Ecto neural progenitor cell (in vitro differentiated cells): ENCODE data around the gene VDAC1.
"Not testable (repeated sequence)": the region's sequence is repeated elsewhere in the genome, so short reads cannot be mapped to it uniquely, and the experiment has no call there.

Experiments
- DNase-seq: peaks from one replicate; pipeline ENCODE4 v3.0.0-alpha.2; 2018; ENCODE audit warnings: low spot score

VDAC1 gene

GRCh38 chr5:133967698-133968203 lies 37.0 kb downstream of the VDAC1 start:
- no peak for DNase-seq

GRCh38 chr5:133967124-133967523 lies 37.7 kb downstream of the VDAC1 start:
- DNase-seq: no peak

- no peak for DNase-seq
These were observed 38.7 kb downstream of the VDAC1 start for GRCh38 chr5:133966090-133966489.

- DNase-seq: no peak
These were observed 41.2 kb downstream of the VDAC1 start for GRCh38 chr5:133963493-133964128.

GRCh38 chr5:133962801-133963476 lies 41.8 kb downstream of the VDAC1 start:
- DNase-seq: no peak

GRCh38 chr5:133962131-133962530 lies 42.6 kb downstream of the VDAC1 start:
- no peak for DNase-seq

- no peak for DNase-seq
These were observed 45.1 kb downstream of the VDAC1 start for GRCh38 chr5:133959643-133960042.

GRCh38 chr5:133957591-133957990 lies 47.2 kb downstream of the VDAC1 start:
- no peak for DNase-seq

GRCh38 chr5:133957080-133957479 lies 47.7 kb downstream of the VDAC1 start:
- no peak for DNase-seq

GRCh38 chr5:133956196-133956595 lies 48.6 kb downstream of the VDAC1 start:
- not testable (repeated sequence) for DNase-seq

GRCh38 chr5:133953568-133954145 lies 51.1 kb downstream of the VDAC1 start:
- peak; percentile 22 for DNase-seq

- DNase-seq: peak; percentile 32
These were observed 51.8 kb downstream of the VDAC1 start for GRCh38 chr5:133952729-133953567.

GRCh38 chr5:133950821-133951612 lies 53.8 kb downstream of the VDAC1 start:
- no peak for DNase-seq

GRCh38 chr5:133948721-133949120 lies 56.1 kb downstream of the VDAC1 start:
- DNase-seq: no peak

- peak; percentile 23 for DNase-seq
These were observed 57.3 kb downstream of the VDAC1 start for GRCh38 chr5:133947431-133947841.

GRCh38 chr5:133945568-133945967 lies 59.2 kb downstream of the VDAC1 start:
- DNase-seq: no peak

GRCh38 chr5:133944263-133945185 lies 60.3 kb downstream of the VDAC1 start:
- DNase-seq: peak; percentile 70

- no peak for DNase-seq
These were observed 61.3 kb downstream of the VDAC1 start for GRCh38 chr5:133943475-133943817.

GRCh38 chr5:133942614-133943474 lies 61.9 kb downstream of the VDAC1 start:
- DNase-seq: no peak
